HL-60 (cell line): ENCODE data around the gene TGM2.

ENCODE experiments used
- POLR2AphosphoS5 ChIP-seq: IDR thresholded peaks from 2 replicates; pipeline ENCODE4 v1.6.1; 2012; ENCODE audit warnings: low read depth
- TF ChIP-seq, protein P1 (sequence below): IDR thresholded peaks from one replicate; pipeline ENCODE4 v1.5.1; 2011; ENCODE audit warnings: low read length, control low read depth, inconsistent platforms; ENCODE audit not compliant: insufficient read depth
- TF ChIP-seq, protein P2 (sequence below): IDR thresholded peaks from 2 replicates; pipeline ENCODE4 v1.6.1; 2012; ENCODE audit warnings: low read depth; ENCODE audit not compliant: insufficient replicate concordance

DNA sequence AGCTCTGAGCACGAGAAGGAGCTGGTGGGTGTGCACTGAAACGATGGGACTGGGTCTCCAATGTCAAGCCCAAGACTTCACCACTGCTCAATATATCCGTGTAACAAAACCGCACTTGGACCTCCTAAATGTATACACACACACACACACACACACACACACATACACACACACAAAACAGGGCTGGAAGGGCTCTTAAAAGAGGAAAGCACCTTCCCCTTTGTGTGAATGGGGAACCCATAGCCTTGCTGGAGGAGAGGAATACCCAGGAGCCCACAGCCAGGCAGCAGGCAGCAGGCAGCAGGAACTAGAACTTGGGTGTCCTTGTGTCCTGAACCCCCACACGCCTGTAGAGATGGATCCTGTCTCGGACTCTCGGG, 29.8 kb downstream of the TGM2 start:
- TF ChIP-seq, protein P1, sequence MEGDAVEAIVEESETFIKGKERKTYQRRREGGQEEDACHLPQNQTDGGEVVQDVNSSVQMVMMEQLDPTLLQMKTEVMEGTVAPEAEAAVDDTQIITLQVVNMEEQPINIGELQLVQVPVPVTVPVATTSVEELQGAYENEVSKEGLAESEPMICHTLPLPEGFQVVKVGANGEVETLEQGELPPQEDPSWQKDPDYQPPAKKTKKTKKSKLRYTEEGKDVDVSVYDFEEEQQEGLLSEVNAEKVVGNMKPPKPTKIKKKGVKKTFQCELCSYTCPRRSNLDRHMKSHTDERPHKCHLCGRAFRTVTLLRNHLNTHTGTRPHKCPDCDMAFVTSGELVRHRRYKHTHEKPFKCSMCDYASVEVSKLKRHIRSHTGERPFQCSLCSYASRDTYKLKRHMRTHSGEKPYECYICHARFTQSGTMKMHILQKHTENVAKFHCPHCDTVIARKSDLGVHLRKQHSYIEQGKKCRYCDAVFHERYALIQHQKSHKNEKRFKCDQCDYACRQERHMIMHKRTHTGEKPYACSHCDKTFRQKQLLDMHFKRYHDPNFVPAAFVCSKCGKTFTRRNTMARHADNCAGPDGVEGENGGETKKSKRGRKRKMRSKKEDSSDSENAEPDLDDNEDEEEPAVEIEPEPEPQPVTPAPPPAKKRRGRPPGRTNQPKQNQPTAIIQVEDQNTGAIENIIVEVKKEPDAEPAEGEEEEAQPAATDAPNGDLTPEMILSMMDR = no peak
- no peak for TF ChIP-seq POLR2AphosphoS5
- TF ChIP-seq, protein P2, sequence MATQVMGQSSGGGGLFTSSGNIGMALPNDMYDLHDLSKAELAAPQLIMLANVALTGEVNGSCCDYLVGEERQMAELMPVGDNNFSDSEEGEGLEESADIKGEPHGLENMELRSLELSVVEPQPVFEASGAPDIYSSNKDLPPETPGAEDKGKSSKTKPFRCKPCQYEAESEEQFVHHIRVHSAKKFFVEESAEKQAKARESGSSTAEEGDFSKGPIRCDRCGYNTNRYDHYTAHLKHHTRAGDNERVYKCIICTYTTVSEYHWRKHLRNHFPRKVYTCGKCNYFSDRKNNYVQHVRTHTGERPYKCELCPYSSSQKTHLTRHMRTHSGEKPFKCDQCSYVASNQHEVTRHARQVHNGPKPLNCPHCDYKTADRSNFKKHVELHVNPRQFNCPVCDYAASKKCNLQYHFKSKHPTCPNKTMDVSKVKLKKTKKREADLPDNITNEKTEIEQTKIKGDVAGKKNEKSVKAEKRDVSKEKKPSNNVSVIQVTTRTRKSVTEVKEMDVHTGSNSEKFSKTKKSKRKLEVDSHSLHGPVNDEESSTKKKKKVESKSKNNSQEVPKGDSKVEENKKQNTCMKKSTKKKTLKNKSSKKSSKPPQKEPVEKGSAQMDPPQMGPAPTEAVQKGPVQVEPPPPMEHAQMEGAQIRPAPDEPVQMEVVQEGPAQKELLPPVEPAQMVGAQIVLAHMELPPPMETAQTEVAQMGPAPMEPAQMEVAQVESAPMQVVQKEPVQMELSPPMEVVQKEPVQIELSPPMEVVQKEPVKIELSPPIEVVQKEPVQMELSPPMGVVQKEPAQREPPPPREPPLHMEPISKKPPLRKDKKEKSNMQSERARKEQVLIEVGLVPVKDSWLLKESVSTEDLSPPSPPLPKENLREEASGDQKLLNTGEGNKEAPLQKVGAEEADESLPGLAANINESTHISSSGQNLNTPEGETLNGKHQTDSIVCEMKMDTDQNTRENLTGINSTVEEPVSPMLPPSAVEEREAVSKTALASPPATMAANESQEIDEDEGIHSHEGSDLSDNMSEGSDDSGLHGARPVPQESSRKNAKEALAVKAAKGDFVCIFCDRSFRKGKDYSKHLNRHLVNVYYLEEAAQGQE = no peak
